ENCODE data around the gene YWHAH. TPM values are rescaled to one million over a fixed set of nuclear protein-coding genes. Genes with fewer than 3 reads are reported as not detected.

YWHAH gene
- total RNA-seq, 4 donors from 2014 or later, result 93.0 to 111 (median 103) TPM

- H3K4me1 ChIP-seq, result no peaks in the 10 kb centered on the region
- WGBS, 2 donors, result 87 to 100% methylated on average over 5 of the region's 5 CpGs
- H3K4me3 ChIP-seq (replicated peaks in 1 of 3), result no peak overlapping the region
- no peaks in the 10 kb centered on the region for H3K9me3 ChIP-seq
- no peak overlapping the region for H3K27ac ChIP-seq
- intact Hi-C loops (cut with DNase I), result no loop called here
- peaks cover 0 to 6% of the 10 kb centered on the region in 2 donors for H3K36me3 ChIP-seq
- DNase-seq, result no peak
- TF ChIP-seq POLR2A (IDR thresholded peaks at IDR 0.05) (no peak), CTCF (IDR thresholded peaks at IDR 0.05) (no peak)
- no peaks in the 10 kb centered on the region for H3K27me3 ChIP-seq
Measured at GRCh38 chr22:31906569-31906968, 37.8 kb upstream of the YWHAH start.

- H3K27me3 ChIP-seq, result no peaks in the 10 kb centered on the region
- intact Hi-C loops (cut with DNase I), result no loop called here
- no peak for TF ChIP-seq POLR2A (IDR thresholded peaks at IDR 0.05)
- no peak for TF ChIP-seq CTCF (IDR thresholded peaks at IDR 0.05)
- no peak overlapping the region for H3K4me3 ChIP-seq (replicated peaks in 1 of 3)
- 86 to 89% methylated on average over 5 of the region's 5 CpGs for WGBS, 2 donors
- H3K36me3 ChIP-seq, result peaks cover 0 to 6% of the 10 kb centered on the region in 2 donors
- H3K4me1 ChIP-seq, result no peaks in the 10 kb centered on the region
- DNase-seq, result no peak
- no peak overlapping the region for H3K27ac ChIP-seq
- no peaks in the 10 kb centered on the region for H3K9me3 ChIP-seq
Measured at GRCh38 chr22:31909977-31910376, 34.4 kb upstream of the YWHAH start.

GRCh38 chr22:31911565-31912406 lies 32.5 kb upstream of the YWHAH start:
- no peak for DNase-seq
- H3K4me3 ChIP-seq (replicated peaks in 1 of 3), result no peak overlapping the region
- no peaks in the 10 kb centered on the region for H3K9me3 ChIP-seq
- intact Hi-C loops (cut with DNase I), result no loop called here
- H3K4me1 ChIP-seq, result no peaks in the 10 kb centered on the region
- H3K36me3 ChIP-seq, result no peaks in the 10 kb centered on the region
- 95 to 96% methylated on average over 7 of the region's 7 CpGs for WGBS, 2 donors
- H3K27me3 ChIP-seq, result no peaks in the 10 kb centered on the region
- no peak for TF ChIP-seq POLR2A (IDR thresholded peaks at IDR 0.05)
- no peak for TF ChIP-seq CTCF (IDR thresholded peaks at IDR 0.05)
- no peak overlapping the region for H3K27ac ChIP-seq

GRCh38 chr22:31912407-31912743 lies 32.0 kb upstream of the YWHAH start:
- 89 to 100% methylated on average over 1 of the region's 1 CpG for WGBS, 2 donors
- intact Hi-C loops (cut with DNase I), result no loop called here
- H3K27ac ChIP-seq, result no peak overlapping the region
- no peaks in the 10 kb centered on the region for H3K4me1 ChIP-seq
- no peaks in the 10 kb centered on the region for H3K36me3 ChIP-seq
- H3K27me3 ChIP-seq, result no peaks in the 10 kb centered on the region
- no peaks in the 10 kb centered on the region for H3K9me3 ChIP-seq
- TF ChIP-seq CTCF (IDR thresholded peaks at IDR 0.05) (no peak), POLR2A (IDR thresholded peaks at IDR 0.05) (no peak)
- DNase-seq, result no peak
- no peak overlapping the region for H3K4me3 ChIP-seq (replicated peaks in 1 of 3)

- H3K9me3 ChIP-seq, result no peaks in the 10 kb centered on the region
- WGBS, 2 donors, result 85 to 93% methylated on average over 10 of the region's 10 CpGs
- no peaks in the 10 kb centered on the region for H3K27me3 ChIP-seq
- no peak overlapping the region for H3K27ac ChIP-seq
- intact Hi-C loops (cut with DNase I), result no loop called here
- no peaks in the 10 kb centered on the region for H3K36me3 ChIP-seq
- no peaks in the 10 kb centered on the region for H3K4me1 ChIP-seq
- DNase-seq, result no peak
- H3K4me3 ChIP-seq (replicated peaks in 1 of 3), result no peak overlapping the region
- TF ChIP-seq POLR2A (IDR thresholded peaks at IDR 0.05), result no peak
- TF ChIP-seq CTCF (IDR thresholded peaks at IDR 0.05), result no peak
Measured at GRCh38 chr22:31915586-31915985, 28.7 kb upstream of the YWHAH start.

All from thyroid gland (tissue), 4 donors.